A549 (cell line): ENCODE data around the gene BBX. TPM values are rescaled to one million over a fixed set of nuclear protein-coding genes. Genes with fewer than 3 reads are reported as not detected.

Experiments used
- ATAC-seq, 2 experiments: fragments of 200-7000 bp in 1 of 2; fragments of >200 bp in 1 of 2; cut with Nextera tagmentation in 1 of 2; cut with Tn5 transposase in 1 of 2; 3 replicates each; pipeline versions ENCODE4 v1.8.0 to v1.9.1; 2018 to 2020; ENCODE audit warnings: mild to moderate bottlenecking in 1 of 2, moderate library complexity in 1 of 2
- CTCF ChIA-PET: fragments of 300-600 bp; sonication (Branson Sonifier 250); formaldehyde crosslinking; extraction: SDS; loops from one replicate; lab custom pipeline; 2021; ENCODE audit warnings: antibody characterized with exemption, inconsistent platforms; lab: Yijun Ruan, JAX
- POLR2A ChIA-PET: fragments of 350-600 bp; formaldehyde crosslinking; extraction: SDS; loops from one replicate; lab custom pipeline; 2021; ENCODE audit warnings: antibody characterized with exemption, inconsistent platforms; lab: Yijun Ruan, JAX
- DNase-seq, 2 experiments: peaks; one replicate each; pipeline versions ENCODE4 v3.0.0 to v3.0.0-alpha.2; 2011 to 2016; ENCODE audit warnings: low read depth in 1 of 2, low spot score in 1 of 2
- FAIRE-seq: peaks from 2 replicates; lab custom pipeline; 2011; peaks lifted over from hg19 to GRCh38; lab: Jason Lieb, UNC
- H3K27ac ChIP-seq, 2 experiments: fragments of >200 bp; sonication (Bioruptor Twin); formaldehyde crosslinking; 3 replicates each; pipeline ENCODE4 v1.5.1; 2016 to 2017
- H3K4me1 ChIP-seq: fragments of >200 bp; sonication (Bioruptor Twin); formaldehyde crosslinking; 3 replicates; pipeline ENCODE4 v1.6.1; 2016
- H3K4me2 ChIP-seq: fragments of >200 bp; sonication (Bioruptor Twin); formaldehyde crosslinking; 3 replicates; pipeline ENCODE4 v1.6.1; 2016
- H3K4me3 ChIP-seq: fragments of >200 bp; sonication (Bioruptor Twin); formaldehyde crosslinking; 3 replicates; pipeline ENCODE4 v1.5.1; 2016
- H3K9me3 ChIP-seq: fragments of >200 bp; sonication (Bioruptor Twin); formaldehyde crosslinking; 3 replicates; pipeline ENCODE4 v1.6.1; 2016
- ATOH8 ChIP-seq: fragments of 250-450 bp; sonication (Bioruptor Pico); IDR thresholded peaks from 2 replicates; pipeline ENCODE4 v1.5.0; 2020; ENCODE audit warnings: low read depth, mild to moderate bottlenecking, moderate library complexity
- BHLHE40 ChIP-seq: IDR thresholded peaks from 2 replicates; pipeline ENCODE4 v1.6.1; 2012; ENCODE audit warnings: low read depth, low read length, inconsistent platforms
- CBX8 ChIP-seq: fragments of 200-600 bp; sonication (generic); IDR thresholded peaks from 2 replicates; pipeline ENCODE4 v1.6.1; 2016
- CHD2 ChIP-seq: fragments of 150-350 bp; IDR thresholded peaks from 2 replicates; pipeline ENCODE4 v1.6.1; 2014; ENCODE audit warnings: low read length; ENCODE audit not compliant: partially characterized antibody
- CTCF ChIP-seq: fragments of >200 bp; sonication (Bioruptor Twin); formaldehyde crosslinking; IDR thresholded peaks from 3 replicates; pipeline ENCODE4 v1.5.1; 2016
- E2F6 ChIP-seq: IDR thresholded peaks from 2 replicates; pipeline ENCODE4 v1.6.1; 2012; ENCODE audit warnings: low read depth, borderline replicate concordance
- EHMT2 ChIP-seq: fragments of 200-600 bp; sonication (generic); IDR thresholded peaks from 2 replicates; pipeline ENCODE4 v1.6.1; 2016; ENCODE audit warnings: antibody characterized with exemption, low read depth, mild to moderate bottlenecking, moderate library complexity
- FOSL2 ChIP-seq, 2 experiments: fragments of 450-650 bp in 1 of 2; fragments of >200 bp in 1 of 2; sonication (Bioruptor Twin) in 1 of 2; formaldehyde crosslinking; IDR thresholded peaks; 2 replicates each; pipeline versions ENCODE4 v1.5.0 to v1.6.1; 2016 to 2020; ENCODE audit warnings: mild to moderate bottlenecking in 1 of 2, moderate library complexity in 1 of 2
- FOXS1 ChIP-seq: fragments of 250-450 bp; sonication (Bioruptor Pico); IDR thresholded peaks from 2 replicates; pipeline ENCODE4 v1.5.0; 2020; ENCODE audit warnings: mild to moderate bottlenecking, moderate library complexity
- HMGXB4 ChIP-seq: fragments of 250-450 bp; sonication (Bioruptor Pico); IDR thresholded peaks from 2 replicates; pipeline ENCODE4 v1.5.0; 2021; ENCODE audit warnings: mild to moderate bottlenecking, moderate library complexity, borderline replicate concordance
- MAFK ChIP-seq: fragments of 450-650 bp; IDR thresholded peaks from 2 replicates; pipeline ENCODE4 v1.6.1; 2014; ENCODE audit not compliant: partially characterized antibody
- MAX ChIP-seq: IDR thresholded peaks from 2 replicates; pipeline ENCODE4 v1.6.1; 2012
- MAZ ChIP-seq: fragments of 150-350 bp; IDR thresholded peaks from 2 replicates; pipeline ENCODE4 v1.6.1; 2014; ENCODE audit warnings: antibody characterized with exemption, low read depth, low read length, borderline replicate concordance
- NPAS2 ChIP-seq: fragments of 250-450 bp; sonication (Bioruptor Pico); IDR thresholded peaks from 2 replicates; pipeline ENCODE4 v1.8.0; 2022; ENCODE audit warnings: mild to moderate bottlenecking, moderate library complexity, borderline replicate concordance
- NR3C1 ChIP-seq: fragments of >200 bp; sonication (Bioruptor Twin); formaldehyde crosslinking; IDR thresholded peaks from 3 replicates; pipeline ENCODE4 v1.6.1; 2017
- POLR2A ChIP-seq: IDR thresholded peaks from 2 replicates; pipeline ENCODE4 v1.6.1; 2012; ENCODE audit warnings: mild to moderate bottlenecking, low read length
- RAD21 ChIP-seq, 2 experiments: fragments of >200 bp in 1 of 2; sonication (Bioruptor Twin) in 1 of 2; formaldehyde crosslinking in 1 of 2; IDR thresholded peaks in 1 of 2; conservative IDR thresholded peaks in 1 of 2; 2 replicates in 1 of 2; 3 replicates in 1 of 2; pipeline ENCODE4 v1.6.1; 2012 to 2018; ENCODE audit warnings: inconsistent platforms in 1 of 2
- RFX5 ChIP-seq: fragments of 450-650 bp; IDR thresholded peaks from 2 replicates; pipeline ENCODE4 v1.7.1; 2014; ENCODE audit warnings: antibody characterized with exemption, mild to moderate bottlenecking, moderate library complexity
- RNF2 ChIP-seq: fragments of 200-600 bp; sonication (generic); IDR thresholded peaks from 2 replicates; pipeline ENCODE4 v1.6.1; 2016; ENCODE audit warnings: low read depth, mild to moderate bottlenecking, antibody characterized with exemption, moderate library complexity, borderline replicate concordance
- SMC3 ChIP-seq: fragments of >200 bp; sonication (Bioruptor Twin); formaldehyde crosslinking; IDR thresholded peaks from 3 replicates; pipeline ENCODE4 v1.6.1; 2018; ENCODE audit warnings: inconsistent platforms
- TFCP2L1 ChIP-seq: fragments of 250-450 bp; sonication (Bioruptor Pico); IDR thresholded peaks from 2 replicates; pipeline ENCODE4 v1.5.0; 2021; ENCODE audit warnings: mild to moderate bottlenecking
- USF2 ChIP-seq: fragments of 450-650 bp; IDR thresholded peaks from 2 replicates; pipeline ENCODE4 v1.6.1; 2014; ENCODE audit warnings: antibody characterized with exemption
- ZC3H11A ChIP-seq: fragments of 450-650 bp; IDR thresholded peaks from 2 replicates; pipeline ENCODE4 v1.6.1; 2014; ENCODE audit warnings: antibody characterized with exemption, mild to moderate bottlenecking
- ZNF302 ChIP-seq: fragments of 250-450 bp; sonication (Bioruptor Pico); IDR thresholded peaks from 2 replicates; pipeline ENCODE4 v1.9.0; 2021; ENCODE audit warnings: inconsistent platforms, mild to moderate bottlenecking, moderate library complexity
- WGBS: methylation state at CpG from one replicate; pipeline ENCODE4 v1.1.6; 2017; ENCODE audit errors: missing lambda C conversion rate; 5-methylcytosine and 5-hydroxymethylcytosine counted together
- polyA plus RNA-seq, 4 experiments: library from polyadenylated mRNA; depleted of rRNA in 3 of 4; stranded (reverse); fragments of >200 nt; fragmentation: RNase III in 1 of 4; extraction: RNeasy Plus Mini Kit Qiagen cat#74134 plus additional on column Dnase treatment in 1 of 4; gene quantifications; 2 replicates in 3 of 4; 3 replicates in 1 of 4; pipeline ENCODE4 v1.2.3, GENCODE V29; 2011 to 2017

Gene BBX
- polyA plus RNA-seq, 2 of the 4 experiments (the other 2 are of a cell fraction), result 16.7 to 62.8 TPM

GRCh38 chr3:107739227-107739626 is 216.5 kb downstream of the BBX start:
- H3K4me2 ChIP-seq, result no peak overlapping the region
- H3K4me1 ChIP-seq, result no peaks in the 10 kb centered on the region
- TF ChIP-seq ATOH8 (CRISPR knock-in tag), result no peak
- no peak for TF ChIP-seq BHLHE40
- TF ChIP-seq NR3C1, result no peak
- TF ChIP-seq ZC3H11A, result no peak
- no peak for TF ChIP-seq RAD21 (conservative IDR thresholded peaks at IDR 0.05 in 1 of 2, IDR thresholded peaks at IDR 0.05 in 1 of 2)
- no peak for TF ChIP-seq FOSL2 (IDR thresholded peaks at IDR 0.05)
- TF ChIP-seq FOSL2 (CRISPR knock-in tag; IDR thresholded peaks at IDR 0.05), result no peak
- no peak for TF ChIP-seq RFX5
- no peaks in the 10 kb centered on the region for H3K9me3 ChIP-seq
- CTCF ChIA-PET, result interaction anchor here (0.9 to 5.8 kb wide), 6 partner anchors 12 to 504 kb away, joined by 3 to 47 read pairs (median 7); no protein-coding TSS in a partner anchor
- ATAC-seq (no peak), FAIRE-seq (no peak), DNase-seq (no peak)
- no peak overlapping the region for H3K4me3 ChIP-seq
- no peak overlapping the region for H3K27ac ChIP-seq
- 60% methylated on average over 3 of the region's 3 CpGs for WGBS
- POLR2A ChIA-PET, result no interaction called here

GRCh38 chr3:107740992-107741896 is 218.5 kb downstream of the BBX start:
- H3K9me3 ChIP-seq, result no peaks in the 10 kb centered on the region
- peak in 1 of 2 experiments; percentile 23 for DNase-seq
- WGBS, result 46% methylated on average over 6 of the region's 6 CpGs
- no peak overlapping the region for H3K4me3 ChIP-seq
- no peak for TF ChIP-seq MAZ
- no peak for TF ChIP-seq CHD2
- no peak for TF ChIP-seq NR3C1
- no peak for TF ChIP-seq HMGXB4 (CRISPR knock-in tag)
- TF ChIP-seq CBX8, result no peak
- peak; percentile 64 to 76 for TF ChIP-seq RAD21 (conservative IDR thresholded peaks at IDR 0.05 in 1 of 2, IDR thresholded peaks at IDR 0.05 in 1 of 2)
- no peak for TF ChIP-seq NPAS2 (CRISPR knock-in tag)
- peak; percentile 71 for TF ChIP-seq SMC3
- TF ChIP-seq EHMT2, result no peak
- no peak for TF ChIP-seq USF2
- TF ChIP-seq ATOH8 (CRISPR knock-in tag), result no peak
- TF ChIP-seq TFCP2L1 (CRISPR knock-in tag), result no peak
- TF ChIP-seq POLR2A, result no peak
- peak; percentile 73 for TF ChIP-seq CTCF
- no peak for TF ChIP-seq MAFK
- TF ChIP-seq E2F6, result no peak
- TF ChIP-seq FOXS1 (CRISPR knock-in tag), result no peak
- TF ChIP-seq ZNF302 (CRISPR knock-in tag), result no peak
- TF ChIP-seq RNF2, result no peak
- no peak for TF ChIP-seq MAX
- no peak; a peak in 1 of 6 replicates for ATAC-seq
- POLR2A ChIA-PET, result no interaction called here
- H3K27ac ChIP-seq, result no peak overlapping the region
- H3K4me1 ChIP-seq, result no peaks in the 10 kb centered on the region
- CTCF ChIA-PET, result interaction anchor here (0.5 to 5.8 kb wide), 19 partner anchors 9 to 1623 kb away, joined by 3 to 47 read pairs (median 3); no protein-coding TSS in a partner anchor
- no peak for FAIRE-seq
- H3K4me2 ChIP-seq, result no peak overlapping the region
